Astrocyte (in vitro differentiated cells and primary cell): ENCODE results near the gene CATSPER4. TPM values are rescaled to one million over a fixed set of nuclear protein-coding genes. Genes with fewer than 3 reads are reported as not detected.
A peak's percentile ranks its signal among the peaks of the same experiment; 100 is the strongest.
"Not testable (repeated sequence)": the region's sequence is repeated elsewhere in the genome, so short reads cannot be mapped to it uniquely, and the experiment has no call there.

Experiments used
- DNase-seq: peaks from one replicate; pipeline ENCODE4 v3.0.0-alpha.2; 2010; ENCODE audit warnings: low read depth
- FAIRE-seq: peaks from 2 replicates; lab custom pipeline; 2011; peaks lifted over from hg19 to GRCh38; lab: Jason Lieb, UNC
- H2AFZ ChIP-seq: 2 replicates; pipeline ENCODE4 v1.6.0; 2012; ENCODE audit warnings: low read depth, low read length, inconsistent platforms
- H3K27ac ChIP-seq: 2 replicates; pipeline ENCODE4 v1.5.1; 2011; ENCODE audit warnings: low read depth, low read length, inconsistent platforms
- H3K27me3 ChIP-seq: 2 replicates; pipeline ENCODE4 v1.6.0; 2011; ENCODE audit warnings: low read length, inconsistent platforms; ENCODE audit not compliant: insufficient read depth
- H3K36me3 ChIP-seq: 2 replicates; pipeline ENCODE4 v1.5.1; 2011; ENCODE audit warnings: low read length, inconsistent platforms; ENCODE audit not compliant: insufficient read depth
- H3K4me1 ChIP-seq: 2 replicates; pipeline ENCODE4 v1.5.1; 2011; ENCODE audit warnings: low read length, inconsistent platforms; ENCODE audit not compliant: insufficient read depth
- H3K4me2 ChIP-seq: 2 replicates; pipeline ENCODE4 v1.6.0; 2012; ENCODE audit warnings: low read length, inconsistent platforms
- H3K4me3 ChIP-seq: 2 replicates; pipeline ENCODE4 v1.5.1; 2011; ENCODE audit warnings: low read depth, mild to moderate bottlenecking, low read length, inconsistent platforms; ENCODE audit not compliant: insufficient read depth
- H3K79me2 ChIP-seq: 2 replicates; pipeline ENCODE4 v1.6.0; 2012; ENCODE audit warnings: mild to moderate bottlenecking, low read length, inconsistent platforms; ENCODE audit not compliant: insufficient read depth
- H3K9ac ChIP-seq: 2 replicates; pipeline ENCODE4 v1.6.0; 2012; ENCODE audit warnings: mild to moderate bottlenecking, low read length, inconsistent platforms
- H3K9me3 ChIP-seq: 2 replicates; pipeline ENCODE4 v1.5.1; 2012; ENCODE audit warnings: low read depth, mild to moderate bottlenecking, low read length, inconsistent platforms; ENCODE audit not compliant: insufficient read depth
- H4K20me1 ChIP-seq: 2 replicates; pipeline ENCODE4 v1.6.0; 2012; ENCODE audit warnings: low read length, inconsistent platforms; ENCODE audit not compliant: insufficient read depth
- H3K27ac Mint-ChIP-seq: one replicate; pipeline ENCODE4 v1.8.0; 2021; ENCODE audit warnings: mild to moderate bottlenecking, mixed read lengths; ENCODE audit not compliant: unreplicated experiment
- H3K27me3 Mint-ChIP-seq: one replicate; pipeline ENCODE4 v1.8.0; 2021; ENCODE audit warnings: low read depth, mixed read lengths; ENCODE audit not compliant: unreplicated experiment
- H3K36me3 Mint-ChIP-seq: one replicate; pipeline ENCODE4 v1.8.0; 2021; ENCODE audit warnings: low read depth, mixed read lengths; ENCODE audit not compliant: unreplicated experiment
- H3K4me1 Mint-ChIP-seq: one replicate; pipeline ENCODE4 v1.8.0; 2021; ENCODE audit warnings: low read depth, mixed read lengths; ENCODE audit not compliant: unreplicated experiment
- H3K4me3 Mint-ChIP-seq: one replicate; pipeline ENCODE4 v1.8.0; 2021; ENCODE audit warnings: mild to moderate bottlenecking, moderate library complexity, mixed read lengths; ENCODE audit not compliant: unreplicated experiment
- H3K9me3 Mint-ChIP-seq: one replicate; pipeline ENCODE4 v1.8.0; 2021; ENCODE audit warnings: mild to moderate bottlenecking, mixed read lengths; ENCODE audit not compliant: unreplicated experiment
- CTCF ChIP-seq: IDR thresholded peaks from 2 replicates; pipeline ENCODE4 v1.5.1; 2011; ENCODE audit warnings: low read depth, mild to moderate bottlenecking, inconsistent platforms, low read length, moderate library complexity; ENCODE audit not compliant: insufficient read depth
- EZH2 ChIP-seq: IDR thresholded peaks from 2 replicates; pipeline ENCODE4 v1.6.1; 2012; ENCODE audit warnings: mild to moderate bottlenecking, low read length, inconsistent platforms; ENCODE audit not compliant: insufficient read depth
- total RNA-seq: library from RNA; stranded (reverse); gene quantifications from 2 replicates; pipeline ENCODE4 v1.2.1, GENCODE V29; 2021

The CATSPER4 gene
- total RNA-seq, 1 donor from 2014 or later = not detected

- peak overlapping the region; percentile 50 for H3K4me3 Mint-ChIP-seq
- no peak for FAIRE-seq
Measured at GRCh38 chr1:26224606-26225005, 34.2 kb downstream of the CATSPER4 start.

GRCh38 chr1:26225033-26225831 is 34.8 kb downstream of the CATSPER4 start:
- Histone ChIP-seq H3K27ac (no peak overlapping the region), H3K79me2 (no peaks in the 10 kb centered on the region), H3K4me1 (peaks cover 13% of the 10 kb centered on the region), H3K36me3 (no peaks in the 10 kb centered on the region), H3K4me2 (peak overlapping the region; percentile 86), H4K20me1 (no peaks in the 10 kb centered on the region), H3K9ac (peak overlapping the region; percentile 38), H3K27me3 (peaks cover 6% of the 10 kb centered on the region), H2AFZ (peak overlapping the region; percentile 89), H3K4me3 (peak overlapping the region; percentile 55), H3K9me3 (no peaks in the 10 kb centered on the region)
- DNase-seq = peak; percentile 11
- H3K4me1 Mint-ChIP-seq = peaks cover 3% of the 10 kb centered on the region
- H3K36me3 Mint-ChIP-seq = peaks cover 3% of the 10 kb centered on the region
- peak; percentile 57 for TF ChIP-seq EZH2
- no peak for TF ChIP-seq CTCF
- H3K27me3 Mint-ChIP-seq = peaks cover 50% of the 10 kb centered on the region
- peak overlapping the region; percentile 75 for H3K4me3 Mint-ChIP-seq
- H3K27ac Mint-ChIP-seq = no peak overlapping the region
- FAIRE-seq = no peak
- peaks cover 3% of the 10 kb centered on the region for H3K9me3 Mint-ChIP-seq

More at GRCh38 chr1:26224606-26225005, 34.2 kb downstream of the CATSPER4 start:
- H3K9me3 Mint-ChIP-seq = peaks cover 6% of the 10 kb centered on the region
- Histone ChIP-seq H4K20me1 (no peaks in the 10 kb centered on the region), H3K36me3 (no peaks in the 10 kb centered on the region), H3K9me3 (no peaks in the 10 kb centered on the region), H3K27ac (no peak overlapping the region), H3K4me1 (peaks cover 14% of the 10 kb centered on the region), H3K9ac (no peak overlapping the region), H3K27me3 (peaks cover 6% of the 10 kb centered on the region), H3K4me2 (peak overlapping the region; percentile 86), H3K4me3 (peak overlapping the region; percentile 55), H3K79me2 (no peaks in the 10 kb centered on the region), H2AFZ (peak overlapping the region; percentile 89)
- TF ChIP-seq EZH2 (no peak), CTCF (no peak)
- H3K4me1 Mint-ChIP-seq = peaks cover 5% of the 10 kb centered on the region
- H3K27me3 Mint-ChIP-seq = peaks cover 50% of the 10 kb centered on the region
- no peak overlapping the region for H3K27ac Mint-ChIP-seq
- DNase-seq = no peak
- H3K36me3 Mint-ChIP-seq = peaks cover 3% of the 10 kb centered on the region

GRCh38 chr1:26230682-26231081 is 40.3 kb downstream of the CATSPER4 start:
- H3K27ac Mint-ChIP-seq, H3K36me3 ChIP-seq: not testable (repeated sequence)
- H3K27me3 Mint-ChIP-seq = peaks cover 25% of the 10 kb centered on the region

More at GRCh38 chr1:26230682-26231081, 40.3 kb downstream of the CATSPER4 start:
- H3K27me3 ChIP-seq, H2AFZ ChIP-seq, H4K20me1 ChIP-seq, H3K4me1 Mint-ChIP-seq, H3K9ac ChIP-seq, H3K4me3 Mint-ChIP-seq, H3K36me3 Mint-ChIP-seq, H3K9me3 Mint-ChIP-seq, H3K9me3 ChIP-seq, H3K27ac ChIP-seq, H3K4me1 ChIP-seq, H3K4me3 ChIP-seq, FAIRE-seq, H3K4me2 ChIP-seq, DNase-seq: not testable (repeated sequence)
- peaks cover 11% of the 10 kb centered on the region for H3K79me2 ChIP-seq
